ENCODE results near the gene HOXA11. TPM values are rescaled to one million over a fixed set of nuclear protein-coding genes. Genes with fewer than 3 reads are reported as not detected.
A peak's percentile ranks its signal among the peaks of the same experiment; 100 is the strongest.

HOXA11 gene
- total and polyA plus RNA-seq, 8 donors = 5.2 TPM; not detected in 7

DNA sequence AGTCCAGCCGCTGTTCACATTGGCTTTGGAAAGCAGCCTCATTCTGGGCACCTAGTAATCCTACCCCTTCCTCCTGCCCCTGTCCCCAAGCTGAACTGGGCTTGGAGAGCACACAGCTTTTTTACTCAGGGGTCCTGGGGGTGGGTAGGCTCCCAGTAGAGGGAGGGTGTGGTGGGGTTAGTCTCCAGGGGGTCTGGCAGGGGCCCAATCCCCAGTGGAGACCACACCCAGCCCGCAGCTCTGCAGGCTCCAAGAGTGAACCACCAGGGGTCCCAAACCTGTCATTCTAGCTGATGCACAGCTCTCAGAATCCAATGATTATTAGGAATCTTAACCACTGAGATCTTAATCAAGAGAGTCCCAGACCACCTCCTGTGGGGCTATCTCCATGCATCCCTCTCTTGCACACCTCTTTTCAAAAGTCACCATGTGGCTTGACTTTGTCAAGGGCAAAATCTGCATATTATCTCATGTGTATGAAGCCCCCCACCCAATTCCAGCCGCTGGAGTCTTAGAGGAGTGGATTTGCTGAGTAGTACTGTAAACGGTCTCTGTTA, 2.7 kb downstream of the HOXA11 start:
- no peak overlapping the region for H3K27ac ChIP-seq
- peaks cover 60 to 100% (median 93%) of the 10 kb centered on the region in 3 donors for H3K27me3 ChIP-seq
- peak in 1 of 2 donors; percentile 5 for DNase-seq
- peaks cover 25 to 46% (median 40%) of the 10 kb centered on the region in 4 donors for H3K4me1 ChIP-seq
- H3K4me3 ChIP-seq = no peak overlapping the region
- WGBS, 5 donors = 27 to 42% (median 31%) methylated on average over 3 to 4 of the region's 4 CpGs
- H3K9me3 ChIP-seq = peaks cover 0 to 6% (median 0%) of the 10 kb centered on the region in 4 donors
- intact Hi-C loops (cut with DNase I; ENCODE audit: low total_unique reads) = no loop called here
- TF ChIP-seq POLR2AphosphoS5 (IDR thresholded peaks at IDR 0.05) (no peak), POLR2A (IDR thresholded peaks at IDR 0.05) (no peak), EP300 (IDR thresholded peaks at IDR 0.05) (no peak)
- TF ChIP-seq, protein P1, sequence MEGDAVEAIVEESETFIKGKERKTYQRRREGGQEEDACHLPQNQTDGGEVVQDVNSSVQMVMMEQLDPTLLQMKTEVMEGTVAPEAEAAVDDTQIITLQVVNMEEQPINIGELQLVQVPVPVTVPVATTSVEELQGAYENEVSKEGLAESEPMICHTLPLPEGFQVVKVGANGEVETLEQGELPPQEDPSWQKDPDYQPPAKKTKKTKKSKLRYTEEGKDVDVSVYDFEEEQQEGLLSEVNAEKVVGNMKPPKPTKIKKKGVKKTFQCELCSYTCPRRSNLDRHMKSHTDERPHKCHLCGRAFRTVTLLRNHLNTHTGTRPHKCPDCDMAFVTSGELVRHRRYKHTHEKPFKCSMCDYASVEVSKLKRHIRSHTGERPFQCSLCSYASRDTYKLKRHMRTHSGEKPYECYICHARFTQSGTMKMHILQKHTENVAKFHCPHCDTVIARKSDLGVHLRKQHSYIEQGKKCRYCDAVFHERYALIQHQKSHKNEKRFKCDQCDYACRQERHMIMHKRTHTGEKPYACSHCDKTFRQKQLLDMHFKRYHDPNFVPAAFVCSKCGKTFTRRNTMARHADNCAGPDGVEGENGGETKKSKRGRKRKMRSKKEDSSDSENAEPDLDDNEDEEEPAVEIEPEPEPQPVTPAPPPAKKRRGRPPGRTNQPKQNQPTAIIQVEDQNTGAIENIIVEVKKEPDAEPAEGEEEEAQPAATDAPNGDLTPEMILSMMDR (IDR thresholded peaks at IDR 0.05) = no peak
- H3K36me3 ChIP-seq = no peaks in the 10 kb centered on the region

DNA sequence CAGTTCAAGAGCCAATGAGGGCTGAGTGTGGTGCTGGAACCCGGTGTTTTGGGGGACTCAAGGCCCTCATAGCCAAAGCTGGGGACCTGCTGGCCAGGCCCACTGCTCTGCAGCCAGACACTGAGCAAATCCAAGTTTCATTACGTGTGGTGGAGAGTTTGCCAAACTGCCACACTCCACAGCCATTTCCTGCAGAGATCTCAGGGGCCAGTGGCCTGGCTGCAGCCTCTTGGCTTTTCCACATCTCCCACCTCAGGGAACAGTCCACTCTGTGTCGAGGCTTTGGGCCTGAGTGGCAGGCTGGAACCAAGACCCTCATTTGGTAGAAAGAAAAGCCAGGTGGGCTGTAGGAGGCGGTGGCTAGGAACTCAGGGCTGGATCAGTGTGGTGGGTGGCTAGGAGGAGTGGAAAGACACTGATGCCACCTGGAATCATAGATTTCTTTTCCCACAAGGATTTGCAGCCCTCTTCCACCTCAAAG, 3.2 kb downstream of the HOXA11 start:
- WGBS, 5 donors = 34 to 57% (median 42%) methylated on average over 4 of the region's 4 CpGs
- TF ChIP-seq EP300 (IDR thresholded peaks at IDR 0.05) = no peak
- TF ChIP-seq, protein P1 (IDR thresholded peaks at IDR 0.05) = no peak
- no peak for TF ChIP-seq POLR2A (IDR thresholded peaks at IDR 0.05)
- TF ChIP-seq POLR2AphosphoS5 (IDR thresholded peaks at IDR 0.05) = no peak
- no peak overlapping the region for H3K27ac ChIP-seq
- no peak overlapping the region for H3K4me3 ChIP-seq
- H3K36me3 ChIP-seq = no peaks in the 10 kb centered on the region
- peak in 1 of 2 donors; percentile 5 for DNase-seq
- intact Hi-C loops (cut with DNase I; ENCODE audit: low total_unique reads) = no loop called here
- H3K9me3 ChIP-seq = peaks cover 0 to 6% (median 0%) of the 10 kb centered on the region in 4 donors
- peaks cover 25 to 46% (median 39%) of the 10 kb centered on the region in 4 donors for H3K4me1 ChIP-seq
- peaks cover 60 to 100% (median 93%) of the 10 kb centered on the region in 3 donors for H3K27me3 ChIP-seq

DNA sequence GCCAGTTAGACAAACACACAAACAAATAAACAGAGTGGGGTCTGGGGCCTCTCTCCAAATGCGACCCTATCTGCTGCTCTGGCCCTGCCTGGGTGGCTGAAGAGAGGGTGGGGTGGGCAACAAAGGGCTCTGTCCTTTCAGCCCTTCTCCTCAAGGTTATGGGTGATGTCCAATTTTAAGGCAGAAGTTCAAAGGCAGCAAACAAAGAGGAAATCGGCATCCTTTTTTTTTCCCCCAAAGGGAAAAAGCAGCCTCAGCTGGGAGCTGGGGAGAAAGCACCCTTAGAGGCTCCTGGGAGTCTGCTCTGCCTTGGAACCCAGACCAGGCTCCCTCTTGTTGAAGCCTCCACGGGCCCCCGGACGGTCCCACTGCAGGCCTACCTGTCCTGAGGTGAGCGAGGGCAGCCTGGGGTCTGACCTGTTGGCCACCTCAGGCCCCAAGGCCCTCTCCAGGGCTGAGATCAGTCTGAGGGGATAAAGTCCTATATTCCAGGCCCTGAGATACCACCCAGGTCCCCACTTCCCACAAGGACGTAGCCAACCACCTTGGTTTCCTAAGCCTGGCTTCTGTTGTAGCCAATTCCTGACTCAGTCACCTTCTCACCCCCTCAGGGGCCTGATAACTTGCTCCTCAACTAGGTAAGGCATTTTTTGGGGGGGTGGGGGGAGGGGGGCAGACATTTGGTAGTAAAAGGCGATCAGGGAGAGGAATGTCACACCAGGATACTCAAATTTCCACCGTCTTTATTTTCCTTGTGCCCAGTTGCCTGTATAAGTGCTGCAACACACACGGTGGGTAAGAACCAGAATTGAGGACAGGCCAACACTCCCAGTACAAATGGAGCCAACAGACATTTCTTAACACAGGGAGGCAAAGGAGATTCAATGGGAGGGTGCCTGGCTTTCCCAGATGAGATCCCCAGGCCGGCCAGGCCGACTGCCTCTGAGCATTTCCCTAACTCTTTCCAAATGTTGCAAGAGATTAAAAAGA, 4.3 kb downstream of the HOXA11 start:
- WGBS, 5 donors = 45 to 56% (median 52%) methylated on average over 12 of the region's 12 CpGs
- H3K4me1 ChIP-seq = peaks cover 25 to 40% (median 36%) of the 10 kb centered on the region in 4 donors

More for the DNA sequence above, 4.3 kb downstream of the HOXA11 start:
- H3K4me3 ChIP-seq = no peak overlapping the region
- TF ChIP-seq EP300 (IDR thresholded peaks at IDR 0.05) (no peak), POLR2AphosphoS5 (IDR thresholded peaks at IDR 0.05) (no peak), POLR2A (IDR thresholded peaks at IDR 0.05) (no peak)
- TF ChIP-seq, protein P1 (IDR thresholded peaks at IDR 0.05) = no peak
- no peak for DNase-seq
- peaks cover 0 to 6% (median 0%) of the 10 kb centered on the region in 4 donors for H3K9me3 ChIP-seq
- peaks cover 51 to 100% (median 93%) of the 10 kb centered on the region in 3 donors for H3K27me3 ChIP-seq
- intact Hi-C loops (cut with DNase I; ENCODE audit: low total_unique reads) = no loop called here
- H3K27ac ChIP-seq = no peak overlapping the region
- H3K36me3 ChIP-seq = no peaks in the 10 kb centered on the region
